ENCODE measurements around the gene ADAMTS13.

DNA sequence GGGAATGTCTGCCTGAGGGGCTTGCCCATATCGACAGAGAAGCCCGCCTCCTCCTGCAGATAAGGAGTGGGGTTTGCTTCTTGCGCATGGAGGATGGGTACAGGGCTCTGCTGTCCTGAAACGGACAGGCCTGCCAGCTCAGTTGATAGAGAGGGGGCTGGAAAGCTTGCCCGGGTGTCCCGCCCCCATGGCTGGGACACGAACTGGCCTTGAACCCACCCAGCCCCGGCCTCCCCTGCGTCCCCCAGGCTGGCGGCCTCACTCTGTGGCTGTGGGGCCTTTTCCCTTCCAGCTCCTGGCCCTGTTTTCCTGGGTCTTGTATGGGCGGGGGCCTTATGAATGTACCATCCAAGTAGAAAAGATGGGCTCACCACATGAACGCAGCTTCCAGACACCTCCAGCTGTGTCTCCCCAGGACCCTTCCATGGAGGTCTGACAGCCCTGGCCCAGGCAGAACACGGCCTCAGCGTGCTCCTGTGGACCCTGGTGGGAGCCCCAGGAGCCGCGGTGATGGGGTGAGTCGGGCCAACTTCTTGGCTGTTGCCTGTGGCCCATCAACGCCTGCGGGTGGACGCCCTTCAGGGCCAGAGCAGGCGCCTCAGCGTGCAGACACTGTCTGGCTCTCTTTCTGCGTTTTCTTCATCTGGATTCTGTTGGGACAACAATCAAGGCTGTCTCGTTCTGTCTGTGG is 72.6 kb downstream of the ADAMTS13 start:
- TF ChIP-seq, protein P1, sequence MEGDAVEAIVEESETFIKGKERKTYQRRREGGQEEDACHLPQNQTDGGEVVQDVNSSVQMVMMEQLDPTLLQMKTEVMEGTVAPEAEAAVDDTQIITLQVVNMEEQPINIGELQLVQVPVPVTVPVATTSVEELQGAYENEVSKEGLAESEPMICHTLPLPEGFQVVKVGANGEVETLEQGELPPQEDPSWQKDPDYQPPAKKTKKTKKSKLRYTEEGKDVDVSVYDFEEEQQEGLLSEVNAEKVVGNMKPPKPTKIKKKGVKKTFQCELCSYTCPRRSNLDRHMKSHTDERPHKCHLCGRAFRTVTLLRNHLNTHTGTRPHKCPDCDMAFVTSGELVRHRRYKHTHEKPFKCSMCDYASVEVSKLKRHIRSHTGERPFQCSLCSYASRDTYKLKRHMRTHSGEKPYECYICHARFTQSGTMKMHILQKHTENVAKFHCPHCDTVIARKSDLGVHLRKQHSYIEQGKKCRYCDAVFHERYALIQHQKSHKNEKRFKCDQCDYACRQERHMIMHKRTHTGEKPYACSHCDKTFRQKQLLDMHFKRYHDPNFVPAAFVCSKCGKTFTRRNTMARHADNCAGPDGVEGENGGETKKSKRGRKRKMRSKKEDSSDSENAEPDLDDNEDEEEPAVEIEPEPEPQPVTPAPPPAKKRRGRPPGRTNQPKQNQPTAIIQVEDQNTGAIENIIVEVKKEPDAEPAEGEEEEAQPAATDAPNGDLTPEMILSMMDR (IDR thresholded peaks at IDR 0.05), result no peak
- no peak for TF ChIP-seq POLR2A (IDR thresholded peaks at IDR 0.05)

All from heart left ventricle (tissue), 13 donors.